Measurements from ENCODE around the gene DAGLB.

- TF ChIP-seq TAF1 (IDR thresholded peaks at IDR 0.05; ENCODE audit: low read depth, low read length), result no peak
- TF ChIP-seq EZH2 (IDR thresholded peaks at IDR 0.05; ENCODE audit: low read depth, low read length, severe bottlenecking), result no peak
- no peak for TF ChIP-seq CTCF (IDR thresholded peaks at IDR 0.05; ENCODE audit: control extremely low read depth in 1 of 3, insufficient read depth in 1 of 3, low read depth in 1 of 3, low read length in 3 of 3)
Measured at GRCh38 chr7:6430974-6431373, 16.8 kb downstream of the DAGLB start.
